ENCODE measurements around the gene CATSPERD. TPM values are rescaled to one million over a fixed set of nuclear protein-coding genes. Genes with fewer than 3 reads are reported as not detected.
"Not testable (repeated sequence)": the region's sequence is repeated elsewhere in the genome, so short reads cannot be mapped to it uniquely, and the experiment has no call there.

CATSPERD gene
- total RNA-seq, 2 experiments from 2014 or later: not detected

GRCh38 chr19:5707576-5708575 lies 12.6 kb upstream of the CATSPERD start:
- Mint-ChIP-seq H3K27ac (no peak overlapping the region), H3K9me3 (no peaks in the 10 kb centered on the region), H3K36me3 (ENCODE audit: low read depth) (peaks cover 30% of the 10 kb centered on the region), H3K4me3 (no peak overlapping the region), H3K27me3 (no peaks in the 10 kb centered on the region), H3K4me1 (no peaks in the 10 kb centered on the region)
- ChIA-PET POLR2A (no interaction called here), CTCF (interaction anchor here (0.8 to 3.3 kb wide), 4 partner anchors 12 to 26 kb away, joined by 3 to 13 read pairs (median 8); partner anchors contain the start of genes CATSPERD, LONP1 and RPL36)
- DNase-seq: no peak

- H3K27me3 Mint-ChIP-seq: no peaks in the 10 kb centered on the region
- POLR2A ChIA-PET: no interaction called here
- H3K4me3 Mint-ChIP-seq: no peak overlapping the region
- CTCF ChIA-PET: interaction anchor here (1.4 kb wide), 1 partner anchor 9 kb away, joined by 3 read pairs; the partner anchor contains the start of genes CATSPERD and LONP1
- H3K9me3 Mint-ChIP-seq: no peaks in the 10 kb centered on the region
- peaks cover 6% of the 10 kb centered on the region for H3K4me1 Mint-ChIP-seq
- peaks cover 30% of the 10 kb centered on the region for H3K36me3 Mint-ChIP-seq (ENCODE audit: low read depth)
- no peak for DNase-seq
- H3K27ac Mint-ChIP-seq: no peak overlapping the region
Measured at GRCh38 chr19:5711025-5711424, 9.4 kb upstream of the CATSPERD start.

- DNase-seq: no peak
- H3K36me3 Mint-ChIP-seq (ENCODE audit: low read depth): peaks cover 25% of the 10 kb centered on the region
- POLR2A ChIA-PET: interaction anchor here (0.5 kb wide), 1 partner anchor 47 kb away, joined by 3 read pairs; no protein-coding TSS in a partner anchor
- no peaks in the 10 kb centered on the region for H3K27me3 Mint-ChIP-seq
- no peak overlapping the region for H3K27ac Mint-ChIP-seq
- peaks cover 8% of the 10 kb centered on the region for H3K4me1 Mint-ChIP-seq
- CTCF ChIA-PET: interaction anchor here (0.8 to 2.9 kb wide), 4 partner anchors 9 to 24 kb away, joined by 3 to 16 read pairs (median 3); partner anchors contain the start of genes CATSPERD and RPL36
- H3K4me3 Mint-ChIP-seq: no peak overlapping the region
- no peaks in the 10 kb centered on the region for H3K9me3 Mint-ChIP-seq
Measured at GRCh38 chr19:5711713-5712161, 8.7 kb upstream of the CATSPERD start.

GRCh38 chr19:5713228-5713627 lies 7.2 kb upstream of the CATSPERD start:
- Mint-ChIP-seq H3K4me1 (peaks cover 19% of the 10 kb centered on the region), H3K9me3 (no peaks in the 10 kb centered on the region), H3K27ac (no peak overlapping the region), H3K4me3 (no peak overlapping the region), H3K27me3 (no peaks in the 10 kb centered on the region), H3K36me3 (ENCODE audit: low read depth) (peaks cover 19% of the 10 kb centered on the region)
- CTCF ChIA-PET: interaction anchor here (1.2 to 2.9 kb wide), 4 partner anchors 7 to 91 kb away, joined by 3 to 16 read pairs (median 7); partner anchors contain the start of genes CATSPERD and RPL36
- POLR2A ChIA-PET: no interaction called here
- no peak for DNase-seq

GRCh38 chr19:5714816-5715215 lies 5.6 kb upstream of the CATSPERD start:
- Mint-ChIP-seq H3K4me3 (no peak overlapping the region), H3K36me3 (ENCODE audit: low read depth) (peaks cover 27% of the 10 kb centered on the region), H3K4me1 (peaks cover 28% of the 10 kb centered on the region), H3K27ac (no peak overlapping the region), H3K9me3 (no peaks in the 10 kb centered on the region), H3K27me3 (no peaks in the 10 kb centered on the region)
- ChIA-PET POLR2A (no interaction called here), CTCF (interaction anchor here (0.8 to 1.6 kb wide), 2 partner anchors 24 to 28 kb away, joined by 3 to 10 read pairs; no protein-coding TSS in a partner anchor)
- no peak for DNase-seq

- Mint-ChIP-seq H3K4me1 (peaks cover 36% of the 10 kb centered on the region), H3K36me3 (ENCODE audit: low read depth) (peaks cover 20% of the 10 kb centered on the region), H3K9me3 (no peaks in the 10 kb centered on the region), H3K4me3 (peak overlapping the region; percentile 96), H3K27me3 (no peaks in the 10 kb centered on the region), H3K27ac (peak overlapping the region; percentile 66)
- CTCF ChIA-PET: interaction anchor here (0.5 to 2.4 kb wide), 5 partner anchors 26 to 779 kb away, joined by 3 to 6 read pairs (median 4); partner anchors contain the start of gene RPL36
- no peak for DNase-seq
- POLR2A ChIA-PET: no interaction called here
Measured at GRCh38 chr19:5717215-5717935, 3.1 kb upstream of the CATSPERD start.

- ChIA-PET POLR2A (no interaction called here), CTCF (interaction anchor here (0.5 to 3.2 kb wide), 6 partner anchors 10 to 86 kb away, joined by 3 to 17 read pairs (median 6); partner anchors contain the start of gene RPL36)
- H3K9me3 Mint-ChIP-seq: no peaks in the 10 kb centered on the region
- peaks cover 36% of the 10 kb centered on the region for H3K4me1 Mint-ChIP-seq
- peak overlapping the region; percentile 97 for H3K27ac Mint-ChIP-seq
- H3K36me3 Mint-ChIP-seq (ENCODE audit: low read depth): peaks cover 20% of the 10 kb centered on the region
- peak overlapping the region; percentile 96 for H3K4me3 Mint-ChIP-seq
- DNase-seq: no peak
- H3K27me3 Mint-ChIP-seq: no peaks in the 10 kb centered on the region
Measured at GRCh38 chr19:5718037-5718578, 2.3 kb upstream of the CATSPERD start.

GRCh38 chr19:5718579-5719273 lies 1.7 kb upstream of the CATSPERD start:
- Mint-ChIP-seq H3K27ac (peak overlapping the region; percentile 97), H3K4me1 (peaks cover 36% of the 10 kb centered on the region), H3K4me3 (peak overlapping the region; percentile 96), H3K36me3 (ENCODE audit: low read depth) (peaks cover 18% of the 10 kb centered on the region), H3K27me3 (no peaks in the 10 kb centered on the region), H3K9me3 (no peaks in the 10 kb centered on the region)
- ChIA-PET POLR2A (interaction anchor here (0.5 kb wide), 1 partner anchor 18 kb away, joined by 3 read pairs; no protein-coding TSS in a partner anchor), CTCF (interaction anchor here (0.6 to 3.2 kb wide), 6 partner anchors 10 to 85 kb away, joined by 3 to 17 read pairs (median 6); partner anchors contain the start of gene RPL36)
- peak; percentile 56 for DNase-seq

GRCh38 chr19:5719274-5719960 lies 1.0 kb upstream of the CATSPERD start:
- Mint-ChIP-seq H3K4me3 (peak overlapping the region; percentile 96), H3K9me3 (no peaks in the 10 kb centered on the region), H3K27ac (peak overlapping the region; percentile 97), H3K4me1 (peaks cover 33% of the 10 kb centered on the region), H3K36me3 (ENCODE audit: low read depth) (peaks cover 14% of the 10 kb centered on the region), H3K27me3 (no peaks in the 10 kb centered on the region)
- ChIA-PET POLR2A (interaction anchor here (0.6 kb wide), 1 partner anchor 30 kb away, joined by 4 read pairs; no protein-coding TSS in a partner anchor), CTCF (interaction anchor here (0.6 to 3.2 kb wide), 11 partner anchors 11 to 93 kb away, joined by 3 to 17 read pairs (median 5); partner anchors contain the start of gene RPL36)
- peak; percentile 39 for DNase-seq

- ChIA-PET CTCF (no interaction called here), POLR2A (interaction anchor here (0.7 kb wide), 1 partner anchor 507 kb away, joined by 7 read pairs; no protein-coding TSS in a partner anchor)
- peaks cover 1% of the 10 kb centered on the region for H3K27me3 Mint-ChIP-seq
- no peaks in the 10 kb centered on the region for H3K36me3 Mint-ChIP-seq (ENCODE audit: low read depth)
- no peaks in the 10 kb centered on the region for H3K9me3 Mint-ChIP-seq
- H3K4me1 Mint-ChIP-seq: no peaks in the 10 kb centered on the region
- H3K4me3 Mint-ChIP-seq: no peak overlapping the region
- no peak for DNase-seq
- H3K27ac Mint-ChIP-seq: no peak overlapping the region
Measured at GRCh38 chr19:5727453-5728050, 7.1 kb downstream of the CATSPERD start.

- CTCF ChIA-PET: interaction anchor here (2.0 kb wide), 1 partner anchor 10 kb away, joined by 5 read pairs; no protein-coding TSS in a partner anchor
- H3K4me3 Mint-ChIP-seq; DNase-seq; H3K9me3 Mint-ChIP-seq; POLR2A ChIA-PET; H3K36me3 Mint-ChIP-seq (ENCODE audit: low read depth); H3K27ac Mint-ChIP-seq; H3K27me3 Mint-ChIP-seq; H3K4me1 Mint-ChIP-seq: not testable (repeated sequence)
Measured at GRCh38 chr19:5733172-5733571, 12.7 kb downstream of the CATSPERD start.

Measured in activated CD4-positive, alpha-beta T cell treated with anti-CD3 and anti-CD28 coated beads, Interleukin-2, amount 10 ng/mL, durations not matched to agents 7 days and 5 days (primary cell).